Medulla oblongata (tissue), 1 donor: ENCODE data around the gene NEUROD2.

Experiments
- DNase-seq: peaks from one replicate; pipeline ENCODE4 v3.0.0-alpha.2; 2015; ENCODE audit errors: extremely low spot score

Gene NEUROD2

GRCh38 chr17:39607851-39608130, at the start of gene NEUROD2:
NEUROD2 (minus strand) TSS chr17:39607920; CDS start chr17:39606599, 1,321 bp downstream.
- no peak for DNase-seq

GRCh38 chr17:39655105-39655504, 47.4 kb upstream of the NEUROD2 start:
- DNase-seq = no peak

GRCh38 chr17:39653662-39654331, 46.1 kb upstream of the NEUROD2 start:
- peak; percentile 84 for DNase-seq

GRCh38 chr17:39653316-39653661, 45.6 kb upstream of the NEUROD2 start:
- no peak for DNase-seq

- peak; percentile 89 for DNase-seq
Observed at GRCh38 chr17:39652587-39653315, 45.0 kb upstream of the NEUROD2 start.

- no peak for DNase-seq
Observed at GRCh38 chr17:39651923-39652586, 44.3 kb upstream of the NEUROD2 start.

GRCh38 chr17:39650121-39650579, 42.4 kb upstream of the NEUROD2 start:
- DNase-seq = no peak

- no peak for DNase-seq
Observed at GRCh38 chr17:39648616-39649366, 41.1 kb upstream of the NEUROD2 start.

GRCh38 chr17:39647256-39647655, 39.5 kb upstream of the NEUROD2 start:
- DNase-seq = no peak

- DNase-seq = no peak
Observed at GRCh38 chr17:39643271-39643670, 35.6 kb upstream of the NEUROD2 start.

GRCh38 chr17:39642291-39643074, 34.8 kb upstream of the NEUROD2 start:
- DNase-seq = no peak

GRCh38 chr17:39641883-39642282, 34.2 kb upstream of the NEUROD2 start:
- DNase-seq = no peak

- no peak for DNase-seq
Observed at GRCh38 chr17:39641097-39641496, 33.4 kb upstream of the NEUROD2 start.

- DNase-seq = no peak
Observed at GRCh38 chr17:39640591-39641031, 32.9 kb upstream of the NEUROD2 start.

GRCh38 chr17:39639566-39640458, 32.1 kb upstream of the NEUROD2 start:
- DNase-seq = no peak

GRCh38 chr17:39639043-39639442, 31.3 kb upstream of the NEUROD2 start:
- no peak for DNase-seq

- no peak for DNase-seq
Observed at GRCh38 chr17:39638317-39638716, 30.6 kb upstream of the NEUROD2 start.

GRCh38 chr17:39636927-39637736, 29.4 kb upstream of the NEUROD2 start, which contains the start of gene STARD3:
STARD3 (plus strand) TSS chr17:39637144; CDS start chr17:39653532, 16,388 bp downstream.
- DNase-seq = peak; percentile 91

GRCh38 chr17:39636587-39636926, 28.8 kb upstream of the NEUROD2 start:
- DNase-seq = no peak
